H1 (cell line): ENCODE data around the gene LYRM7. TPM values are rescaled to one million over a fixed set of nuclear protein-coding genes. Genes with fewer than 3 reads are reported as not detected.

Experiments
- ASH2L ChIP-seq: fragments of 200-600, 300-600 bp; sonication (generic); IDR thresholded peaks from one replicate; pipeline ENCODE4 v1.7.1; 2017; ENCODE audit warnings: low read length
- BACH1 ChIP-seq: IDR thresholded peaks from 2 replicates; pipeline ENCODE4 v1.6.1; 2012; ENCODE audit warnings: low read length, improper control_type of control experiment
- CBX5 ChIP-seq: fragments of 300-800, 300-1000 bp; sonication (generic); IDR thresholded peaks from 2 replicates; pipeline ENCODE4 v1.7.1; 2016; ENCODE audit warnings: antibody characterized with exemption, low read length, low read depth
- CBX8 ChIP-seq: fragments of 300-800, 300-1000 bp; sonication (generic); IDR thresholded peaks from 2 replicates; pipeline ENCODE4 v1.7.1; 2016; ENCODE audit warnings: low read depth, low read length, borderline replicate concordance
- CHD1 ChIP-seq: IDR thresholded peaks from 2 replicates; pipeline ENCODE4 v1.6.1; 2012; ENCODE audit warnings: low read depth, low read length, improper control_type of control experiment
- CTBP2 ChIP-seq: IDR thresholded peaks from 2 replicates; pipeline ENCODE4 v1.7.0; 2011; ENCODE audit warnings: borderline replicate concordance, mild to moderate bottlenecking, moderate library complexity, mixed read lengths, low read length; ENCODE audit not compliant: insufficient read depth, insufficient read length
- E2F6 ChIP-seq: IDR thresholded peaks from 2 replicates; pipeline ENCODE4 v1.6.1; 2012; ENCODE audit warnings: inconsistent platforms
- HDAC2 ChIP-seq, 2 experiments: fragments of 300-600 bp in 1 of 2; sonication (generic) in 1 of 2; IDR thresholded peaks; 2 replicates each; pipeline ENCODE4 v1.6.1; 2011 to 2012; ENCODE audit warnings: low read depth in 2 of 2, low read length in 2 of 2, mild to moderate bottlenecking in 2 of 2, moderate library complexity in 2 of 2, borderline replicate concordance in 1 of 2, inconsistent platforms in 1 of 2
- NRF1 ChIP-seq: IDR thresholded peaks from 2 replicates; pipeline ENCODE4 v1.6.1; 2011; ENCODE audit warnings: mild to moderate bottlenecking, low read depth, low read length, improper control_type of control experiment
- POU5F1 ChIP-seq: IDR thresholded peaks from 2 replicates; pipeline ENCODE4 v1.6.1; 2011; ENCODE audit warnings: low read depth, mild to moderate bottlenecking, low read length, moderate library complexity
- RAD21 ChIP-seq, 2 experiments: IDR thresholded peaks in 1 of 2; conservative IDR thresholded peaks in 1 of 2; 2 replicates each; pipeline ENCODE4 v1.6.1; 2011; ENCODE audit warnings: low read depth in 2 of 2, low read length in 2 of 2, improper control_type of control experiment in 1 of 2, inconsistent platforms in 1 of 2, mild to moderate bottlenecking in 1 of 2, moderate library complexity in 1 of 2
- SIX5 ChIP-seq: IDR thresholded peaks from 2 replicates; pipeline ENCODE4 v1.6.1; 2011; ENCODE audit warnings: mild to moderate bottlenecking, low read depth, low read length
- SP1 ChIP-seq: IDR thresholded peaks from 2 replicates; pipeline ENCODE4 v1.6.1; 2011; ENCODE audit warnings: low read depth, low read length
- TBP ChIP-seq: IDR thresholded peaks from 2 replicates; pipeline ENCODE4 v1.6.1; 2011; ENCODE audit warnings: low read depth, low read length, improper control_type of control experiment
- TCF12 ChIP-seq: IDR thresholded peaks from 2 replicates; pipeline ENCODE4 v1.6.1; 2011; ENCODE audit warnings: low read depth, mild to moderate bottlenecking, low read length
- YY1 ChIP-seq: IDR thresholded peaks from 2 replicates; pipeline ENCODE4 v1.6.1; 2011; ENCODE audit warnings: low read depth, mild to moderate bottlenecking, low read length
- polyA plus RNA-seq, 7 experiments: library from polyadenylated mRNA; depleted of rRNA in 3 of 7; stranded (reverse) in 5 of 7; unstranded in 2 of 7; fragments of >200 nt in 5 of 7; fragments of 200-250 nt in 2 of 7; gene quantifications; 1 replicate in 5 of 7; 2 replicates in 1 of 7; 4 replicates in 1 of 7; pipeline versions ENCODE4 v1.2.1 to v1.2.3, GENCODE V29; 2011 to 2013; ENCODE audit warnings: missing spikeins in 2 of 7, mixed read lengths in 2 of 7
- total RNA-seq: library from RNA; stranded (reverse); fragmentation: NEBNext Ultra II Directional; extraction: Animal tissue kit (Norgen Biotek cat#: 25700); gene quantifications from 2 replicates; pipeline ENCODE4 v1.2.1, GENCODE V29; 2021

Gene LYRM7
- total and polyA plus RNA-seq, 2 of the 8 experiments (the other 6 are each of a cell fraction or from before 2014, with no cell fraction given): 1.9 to 12.6 TPM

- TF ChIP-seq SP1: no peak
- no peak for TF ChIP-seq POU5F1
- peak; percentile 22; the same call in 1 of the 2 replicates for TF ChIP-seq BACH1
- no peak for TF ChIP-seq YY1
- TF ChIP-seq HDAC2 (IDR thresholded peaks at IDR 0.05; ENCODE audit: borderline replicate concordance in 1 of 2, low read depth in 2 of 2, low read length in 2 of 2): 0 out of 4 replicates have a peak, but pooled peaks of 1 of the 2 experiments have one; percentile 32
- TF ChIP-seq ASH2L: peak; percentile 82
- TF ChIP-seq CHD1: no peak
- TF ChIP-seq RAD21 (IDR thresholded peaks at IDR 0.05 in 1 of 2, conservative IDR thresholded peaks at IDR 0.05 in 1 of 2; ENCODE audit: low read depth in 2 of 2, low read length in 2 of 2): peak in 1 of 2 experiments; percentile 4; a peak in 1 of 4 replicates
- peak; percentile 65; the same call in 1 of the 2 replicates for TF ChIP-seq E2F6
- no peak for TF ChIP-seq SIX5
- TF ChIP-seq CTBP2: no peak
- no peak for TF ChIP-seq TBP
- no peak for TF ChIP-seq NRF1
- TF ChIP-seq CBX8: no peak
- no peak for TF ChIP-seq TCF12
- no peak for TF ChIP-seq CBX5
These were observed 6.3 kb upstream of the LYRM7 start (continued) for GRCh38 chr5:131164191-131165118.
